ENCODE results near the gene USP2.

The USP2 gene

DNA sequence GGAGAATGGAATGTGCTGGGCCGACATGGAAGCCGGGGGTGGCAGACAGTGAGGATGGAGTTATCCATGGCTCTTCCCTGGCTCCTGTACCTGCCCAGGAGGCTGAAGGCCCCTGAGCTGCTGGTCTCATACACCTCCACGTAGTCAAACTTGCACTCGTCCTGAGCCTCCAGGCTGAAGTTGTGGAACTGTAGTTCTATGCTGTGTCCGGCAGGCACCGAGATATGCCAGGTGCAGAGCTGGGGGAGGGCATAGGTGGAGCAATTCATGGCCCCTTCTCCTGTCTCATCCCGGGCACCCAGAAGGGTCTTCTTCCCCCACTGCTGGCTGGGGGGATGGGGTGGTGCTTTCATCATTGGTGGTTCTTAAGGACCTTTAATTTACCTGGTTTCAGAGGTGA lies 37.8 kb downstream of the USP2 start:
- H2AFZ ChIP-seq (ENCODE audit: low read depth, low read length), result no peak overlapping the region
- DNase-seq, result no peak
- no peak for ATAC-seq (ENCODE audit: insufficient read depth, low read depth)
- no peak overlapping the region for H3K4me3 ChIP-seq (ENCODE audit: low read depth in 1 of 2, low read length in 2 of 2)
- H3K79me2 ChIP-seq (ENCODE audit: insufficient read depth, low read length), result no peaks in the 10 kb centered on the region
- H3K27ac ChIP-seq (ENCODE audit: low read length), result no peak overlapping the region
- H4K20me1 ChIP-seq (ENCODE audit: insufficient read depth, low read length), result peaks cover 4% of the 10 kb centered on the region; the same call in 1 of the 2 replicates
- no peak overlapping the region for H3K4me2 ChIP-seq (ENCODE audit: insufficient read depth, low read length)
- H3K9ac ChIP-seq (ENCODE audit: low read depth, low read length), result no peak overlapping the region
- 0 out of 2 replicates have a peak, but pooled peaks cover 4% of the 10 kb centered on the region for H3K36me3 ChIP-seq (ENCODE audit: insufficient read depth, low read length)
- H3K27me3 ChIP-seq (ENCODE audit: insufficient read depth, low read length, poor library complexity), result no peaks in the 10 kb centered on the region
- no peaks in the 10 kb centered on the region for H3K9me3 ChIP-seq (ENCODE audit: insufficient read depth, low read length, severe bottlenecking)
- H3K4me1 ChIP-seq (ENCODE audit: insufficient read depth, low read length), result no peaks in the 10 kb centered on the region
- TF ChIP-seq, protein P1, sequence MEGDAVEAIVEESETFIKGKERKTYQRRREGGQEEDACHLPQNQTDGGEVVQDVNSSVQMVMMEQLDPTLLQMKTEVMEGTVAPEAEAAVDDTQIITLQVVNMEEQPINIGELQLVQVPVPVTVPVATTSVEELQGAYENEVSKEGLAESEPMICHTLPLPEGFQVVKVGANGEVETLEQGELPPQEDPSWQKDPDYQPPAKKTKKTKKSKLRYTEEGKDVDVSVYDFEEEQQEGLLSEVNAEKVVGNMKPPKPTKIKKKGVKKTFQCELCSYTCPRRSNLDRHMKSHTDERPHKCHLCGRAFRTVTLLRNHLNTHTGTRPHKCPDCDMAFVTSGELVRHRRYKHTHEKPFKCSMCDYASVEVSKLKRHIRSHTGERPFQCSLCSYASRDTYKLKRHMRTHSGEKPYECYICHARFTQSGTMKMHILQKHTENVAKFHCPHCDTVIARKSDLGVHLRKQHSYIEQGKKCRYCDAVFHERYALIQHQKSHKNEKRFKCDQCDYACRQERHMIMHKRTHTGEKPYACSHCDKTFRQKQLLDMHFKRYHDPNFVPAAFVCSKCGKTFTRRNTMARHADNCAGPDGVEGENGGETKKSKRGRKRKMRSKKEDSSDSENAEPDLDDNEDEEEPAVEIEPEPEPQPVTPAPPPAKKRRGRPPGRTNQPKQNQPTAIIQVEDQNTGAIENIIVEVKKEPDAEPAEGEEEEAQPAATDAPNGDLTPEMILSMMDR (IDR thresholded peaks at IDR 0.05; ENCODE audit: borderline replicate concordance, extremely low read depth, low read length, poor library complexity, severe bottlenecking), result no peak
- TF ChIP-seq EZH2 (IDR thresholded peaks at IDR 0.05; ENCODE audit: borderline replicate concordance, low read depth, low read length, severe bottlenecking), result no peak

DNA sequence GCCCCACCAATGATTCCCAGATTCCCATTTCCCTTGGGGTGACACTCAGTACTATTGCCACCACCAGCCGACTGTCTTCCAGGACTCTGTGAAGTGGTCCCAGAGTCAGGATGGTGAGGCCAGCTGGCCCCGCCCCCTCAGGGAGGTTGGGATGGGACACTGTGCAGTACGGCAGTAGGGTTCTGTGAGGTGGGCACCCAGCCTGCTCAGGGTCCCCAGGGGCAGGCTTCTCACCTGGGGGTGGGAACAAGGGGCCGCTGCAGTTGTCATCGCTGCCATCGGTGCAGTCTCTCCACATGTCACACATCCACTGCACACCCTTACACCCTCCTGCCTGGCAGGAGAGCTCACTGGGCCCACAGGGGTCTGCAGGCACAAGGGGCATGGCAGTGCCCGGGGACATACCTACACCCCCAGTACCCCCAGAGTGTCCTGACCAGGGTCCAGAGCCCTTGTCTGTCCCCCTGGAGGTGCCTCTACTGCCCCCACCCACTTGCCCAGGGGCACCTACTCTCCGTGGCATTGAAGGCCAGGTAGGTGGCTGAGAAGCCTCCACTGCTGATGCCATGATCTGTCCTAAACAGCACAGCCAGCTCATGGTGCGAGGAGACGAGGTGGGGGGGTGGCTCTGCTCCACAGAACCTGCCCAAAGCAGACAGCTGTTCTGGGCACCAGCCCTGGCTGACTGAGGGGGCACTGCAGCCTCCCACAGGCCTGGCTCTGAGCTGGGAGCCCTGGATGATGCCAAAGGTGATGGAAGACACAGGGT lies 38.9 kb downstream of the USP2 start:
- no peak overlapping the region for H3K27ac ChIP-seq (ENCODE audit: low read length)
- no peaks in the 10 kb centered on the region for H3K27me3 ChIP-seq (ENCODE audit: insufficient read depth, low read length, poor library complexity)
- no peak overlapping the region for H3K9ac ChIP-seq (ENCODE audit: low read depth, low read length)
- peaks cover 4% of the 10 kb centered on the region; the same call in 1 of the 2 replicates for H4K20me1 ChIP-seq (ENCODE audit: insufficient read depth, low read length)
- H3K79me2 ChIP-seq (ENCODE audit: insufficient read depth, low read length), result 0 out of 2 replicates have a peak, but pooled peaks cover 1% of the 10 kb centered on the region
- no peaks in the 10 kb centered on the region for H3K9me3 ChIP-seq (ENCODE audit: insufficient read depth, low read length, severe bottlenecking)
- H3K4me1 ChIP-seq (ENCODE audit: insufficient read depth, low read length), result peaks cover 6% of the 10 kb centered on the region
- no peak overlapping the region for H3K4me2 ChIP-seq (ENCODE audit: insufficient read depth, low read length)
- no peak for TF ChIP-seq EZH2 (IDR thresholded peaks at IDR 0.05; ENCODE audit: borderline replicate concordance, low read depth, low read length, severe bottlenecking)
- TF ChIP-seq, protein P1 (IDR thresholded peaks at IDR 0.05; ENCODE audit: borderline replicate concordance, extremely low read depth, low read length, poor library complexity, severe bottlenecking), result no peak
- no peak overlapping the region for H2AFZ ChIP-seq (ENCODE audit: low read depth, low read length)
- no peak for DNase-seq
- peaks cover 6% of the 10 kb centered on the region; the same call in 1 of the 2 replicates for H3K36me3 ChIP-seq (ENCODE audit: insufficient read depth, low read length)
- ATAC-seq (ENCODE audit: insufficient read depth, low read depth), result no peak
- no peak overlapping the region for H3K4me3 ChIP-seq (ENCODE audit: low read depth in 1 of 2, low read length in 2 of 2)

DNA sequence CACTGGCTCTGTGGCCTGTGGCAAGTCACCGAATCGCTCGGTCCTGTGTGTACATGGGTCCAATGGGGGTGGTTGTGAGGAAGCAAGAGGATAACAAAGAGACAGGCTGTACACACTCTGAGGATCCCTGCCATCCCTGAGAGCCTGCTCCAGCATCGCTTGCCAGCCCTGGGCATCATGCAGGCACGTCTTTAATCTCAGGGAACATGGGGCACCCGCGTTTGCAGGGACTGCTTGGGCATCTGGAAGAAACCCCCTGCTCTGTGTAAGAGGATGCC lies 39.5 kb downstream of the USP2 start:
- no peak overlapping the region for H3K27ac ChIP-seq (ENCODE audit: low read length)
- peaks cover 11% of the 10 kb centered on the region for H3K4me1 ChIP-seq (ENCODE audit: insufficient read depth, low read length)
- peaks cover 7% of the 10 kb centered on the region; the same call in 1 of the 2 replicates for H3K79me2 ChIP-seq (ENCODE audit: insufficient read depth, low read length)
- H3K4me2 ChIP-seq (ENCODE audit: insufficient read depth, low read length), result no peak overlapping the region
- H3K36me3 ChIP-seq (ENCODE audit: insufficient read depth, low read length), result peaks cover 12% of the 10 kb centered on the region; the same call in 1 of the 2 replicates
- H3K4me3 ChIP-seq (ENCODE audit: low read depth in 1 of 2, low read length in 2 of 2), result no peak overlapping the region
- no peaks in the 10 kb centered on the region for H3K9me3 ChIP-seq (ENCODE audit: insufficient read depth, low read length, severe bottlenecking)
- H3K27me3 ChIP-seq (ENCODE audit: insufficient read depth, low read length, poor library complexity), result no peaks in the 10 kb centered on the region
- TF ChIP-seq, protein P1 (IDR thresholded peaks at IDR 0.05; ENCODE audit: borderline replicate concordance, extremely low read depth, low read length, poor library complexity, severe bottlenecking), result no peak
- no peak for TF ChIP-seq EZH2 (IDR thresholded peaks at IDR 0.05; ENCODE audit: borderline replicate concordance, low read depth, low read length, severe bottlenecking)
- H3K9ac ChIP-seq (ENCODE audit: low read depth, low read length), result no peak overlapping the region
- ATAC-seq (ENCODE audit: insufficient read depth, low read depth) (no peak), DNase-seq (no peak)
- peaks cover 4% of the 10 kb centered on the region; the same call in 1 of the 2 replicates for H4K20me1 ChIP-seq (ENCODE audit: insufficient read depth, low read length)
- no peak overlapping the region for H2AFZ ChIP-seq (ENCODE audit: low read depth, low read length)
